ENCODE results near the gene DOHH.
"Not testable (repeated sequence)": the region's sequence is repeated elsewhere in the genome, so short reads cannot be mapped to it uniquely, and the experiment has no call there.

The DOHH gene

DNA sequence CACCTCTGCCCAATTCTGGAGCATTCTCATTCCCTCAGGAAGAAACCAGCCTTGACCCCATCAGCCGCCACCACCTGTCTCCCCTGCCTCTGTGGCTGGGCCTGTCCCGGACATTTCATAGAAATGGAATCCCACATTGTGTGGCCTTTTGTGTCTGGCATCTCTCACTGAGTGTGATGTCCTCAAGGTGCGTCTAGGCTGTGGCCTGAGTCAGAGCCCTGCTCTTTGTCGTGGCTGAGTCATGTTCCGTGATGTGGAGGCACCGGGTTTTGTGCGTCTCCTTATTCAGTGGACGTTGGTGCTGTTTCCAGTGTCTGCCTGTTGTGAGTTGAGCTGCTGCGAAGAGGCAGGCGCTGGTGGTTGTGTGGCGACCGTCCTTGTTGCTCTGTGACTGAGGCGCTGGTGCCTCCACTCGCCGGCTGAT is 9.1 kb upstream of the DOHH start:
- TF ChIP-seq, protein P1, sequence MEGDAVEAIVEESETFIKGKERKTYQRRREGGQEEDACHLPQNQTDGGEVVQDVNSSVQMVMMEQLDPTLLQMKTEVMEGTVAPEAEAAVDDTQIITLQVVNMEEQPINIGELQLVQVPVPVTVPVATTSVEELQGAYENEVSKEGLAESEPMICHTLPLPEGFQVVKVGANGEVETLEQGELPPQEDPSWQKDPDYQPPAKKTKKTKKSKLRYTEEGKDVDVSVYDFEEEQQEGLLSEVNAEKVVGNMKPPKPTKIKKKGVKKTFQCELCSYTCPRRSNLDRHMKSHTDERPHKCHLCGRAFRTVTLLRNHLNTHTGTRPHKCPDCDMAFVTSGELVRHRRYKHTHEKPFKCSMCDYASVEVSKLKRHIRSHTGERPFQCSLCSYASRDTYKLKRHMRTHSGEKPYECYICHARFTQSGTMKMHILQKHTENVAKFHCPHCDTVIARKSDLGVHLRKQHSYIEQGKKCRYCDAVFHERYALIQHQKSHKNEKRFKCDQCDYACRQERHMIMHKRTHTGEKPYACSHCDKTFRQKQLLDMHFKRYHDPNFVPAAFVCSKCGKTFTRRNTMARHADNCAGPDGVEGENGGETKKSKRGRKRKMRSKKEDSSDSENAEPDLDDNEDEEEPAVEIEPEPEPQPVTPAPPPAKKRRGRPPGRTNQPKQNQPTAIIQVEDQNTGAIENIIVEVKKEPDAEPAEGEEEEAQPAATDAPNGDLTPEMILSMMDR (IDR thresholded peaks at IDR 0.05; ENCODE audit: low read depth, low read length), result no peak
- Histone ChIP-seq H3K4me3 (ENCODE audit: low read depth, low read length) (no peak overlapping the region), H3K36me3 (peaks cover 46% of the 10 kb centered on the region), H3K9me3 (ENCODE audit: severe bottlenecking) (no peaks in the 10 kb centered on the region), H3K27me3 (ENCODE audit: insufficient read depth, low read depth, severe bottlenecking) (no peaks in the 10 kb centered on the region), H3K27ac (no peak overlapping the region)
- DNase-seq, result no peak

- no peak overlapping the region for H3K27ac ChIP-seq
- no peak overlapping the region for H3K4me3 ChIP-seq (ENCODE audit: low read depth, low read length)
- peaks cover 46% of the 10 kb centered on the region for H3K36me3 ChIP-seq
- H3K27me3 ChIP-seq (ENCODE audit: insufficient read depth, low read depth, severe bottlenecking), result no peaks in the 10 kb centered on the region
- H3K9me3 ChIP-seq (ENCODE audit: severe bottlenecking), result no peaks in the 10 kb centered on the region
- TF ChIP-seq, protein P1 (IDR thresholded peaks at IDR 0.05; ENCODE audit: low read depth, low read length), result no peak
- no peak for DNase-seq
Observed at GRCh38 chr19:3508771-3509535, 8.5 kb upstream of the DOHH start.

DNA sequence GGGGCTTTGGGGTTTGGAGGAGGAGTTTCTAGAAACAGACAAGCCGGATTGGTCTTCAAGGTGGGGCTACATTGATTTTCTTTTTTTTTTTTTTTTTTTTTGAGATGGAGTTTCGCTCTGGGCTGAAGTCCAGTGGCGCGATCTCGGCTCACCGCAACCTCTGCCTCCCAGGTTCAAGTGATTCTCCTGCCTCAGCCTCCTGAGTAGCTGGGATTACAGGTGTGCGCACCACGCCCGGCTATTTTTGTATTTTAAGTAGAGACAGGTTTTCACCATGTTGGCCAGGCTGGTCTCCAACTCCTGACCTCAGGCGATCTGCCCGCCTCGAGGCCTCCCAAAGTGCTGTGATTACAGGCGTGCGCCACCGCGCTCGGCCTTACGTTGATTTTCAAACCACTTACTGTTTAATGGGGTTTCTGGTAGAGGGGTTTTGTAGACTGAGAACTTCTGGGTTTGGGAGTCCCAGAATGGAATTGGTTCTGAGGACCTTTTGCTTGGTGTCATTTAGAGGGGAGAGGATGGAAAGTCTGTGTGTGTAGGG is 7.7 kb upstream of the DOHH start:
- H3K36me3 ChIP-seq, result peaks cover 46% of the 10 kb centered on the region
- not testable (repeated sequence) for H3K27ac ChIP-seq; H3K27me3 ChIP-seq (ENCODE audit: insufficient read depth, low read depth, severe bottlenecking); H3K4me3 ChIP-seq (ENCODE audit: low read depth, low read length); DNase-seq; H3K9me3 ChIP-seq (ENCODE audit: severe bottlenecking)

DNA sequence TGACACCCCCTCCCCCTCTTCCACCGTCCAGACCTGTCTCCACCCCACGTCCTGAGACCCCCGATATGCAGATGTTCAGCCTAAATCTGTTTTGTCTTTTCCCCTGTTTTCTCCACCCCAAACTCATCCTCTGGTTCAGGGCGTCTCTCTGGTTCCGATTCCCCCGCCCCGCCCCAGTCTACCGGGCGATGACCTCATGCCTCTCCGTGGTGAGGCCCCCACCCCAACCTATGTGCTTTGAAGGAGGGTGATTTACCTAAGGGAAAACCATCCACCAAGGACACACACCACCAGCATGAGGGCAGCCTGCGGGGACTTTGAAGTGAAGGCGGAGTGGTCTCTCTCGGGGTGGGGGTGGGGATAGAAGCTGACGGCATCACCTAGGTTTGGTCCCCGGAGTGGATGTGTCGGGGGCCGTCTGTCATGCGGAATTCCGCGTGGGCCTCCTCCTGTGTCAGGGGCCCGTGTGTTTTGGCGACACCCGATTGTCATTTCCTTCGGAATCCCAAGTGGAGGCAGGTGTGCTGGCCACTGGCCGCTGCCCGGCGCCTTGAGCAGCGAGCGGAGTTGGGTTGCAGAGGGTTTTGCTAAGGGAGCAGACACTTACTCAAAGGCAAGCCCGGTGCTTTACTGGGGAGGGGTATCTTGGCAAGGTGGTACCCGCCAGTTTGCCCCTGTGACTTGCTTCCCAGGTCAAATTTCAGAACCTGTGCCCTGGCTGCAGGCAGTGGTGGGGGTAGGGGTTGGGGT is 7.1 kb upstream of the DOHH start:
- no peak for DNase-seq
- Histone ChIP-seq H3K9me3 (ENCODE audit: severe bottlenecking) (no peaks in the 10 kb centered on the region), H3K36me3 (peaks cover 46% of the 10 kb centered on the region), H3K27me3 (ENCODE audit: insufficient read depth, low read depth, severe bottlenecking) (no peaks in the 10 kb centered on the region), H3K27ac (no peak overlapping the region), H3K4me3 (ENCODE audit: low read depth, low read length) (peak overlapping the region; percentile 19; the same call in 1 of the 2 replicates)
- TF ChIP-seq, protein P1 (IDR thresholded peaks at IDR 0.05; ENCODE audit: low read depth, low read length), result no peak

DNA sequence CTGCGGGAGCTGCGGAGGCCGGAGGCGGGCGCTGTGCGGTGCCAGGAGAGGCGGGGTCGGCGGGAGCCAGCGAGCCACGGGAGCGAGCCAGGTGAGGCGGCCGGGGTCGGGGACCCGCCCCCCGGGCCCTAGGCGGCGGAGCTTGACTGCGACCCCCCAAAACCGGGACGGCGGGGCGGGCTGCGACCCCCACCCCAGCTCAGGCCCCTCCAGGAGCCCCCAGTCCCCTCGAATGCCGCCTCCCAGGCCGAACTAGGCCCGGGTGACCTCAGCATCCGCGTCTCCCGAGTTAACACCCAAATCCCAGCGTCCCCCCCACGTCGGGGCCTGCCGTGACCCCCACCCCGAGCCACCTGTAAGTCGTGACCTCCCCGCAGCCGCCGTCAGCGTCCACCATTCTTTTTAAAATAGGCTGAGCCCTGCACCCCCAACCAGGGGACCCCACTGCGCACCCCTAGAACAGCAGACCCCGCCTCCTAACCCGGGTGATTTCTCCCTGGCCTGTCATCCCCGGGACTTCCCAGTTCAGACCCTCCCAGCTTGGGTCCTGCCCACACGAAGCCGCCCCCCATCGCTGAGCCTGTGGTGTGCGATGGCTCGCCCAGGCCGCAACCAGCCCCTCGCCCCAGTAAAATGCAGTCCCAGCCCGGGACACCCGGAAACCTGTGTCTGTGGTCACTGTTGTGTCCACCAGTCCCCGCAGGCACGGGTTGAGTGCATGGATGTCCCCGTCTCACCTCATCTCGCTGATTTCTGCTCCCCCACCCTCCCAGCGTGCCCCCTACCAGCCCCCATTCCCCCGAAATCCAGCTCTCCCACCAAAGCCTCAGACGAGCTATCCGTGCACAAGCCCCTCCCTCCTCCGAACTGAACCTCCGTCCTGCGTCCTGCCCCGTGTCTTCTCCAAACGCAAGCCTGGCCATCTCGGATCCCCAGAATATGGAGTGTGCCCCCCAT is 6.2 kb upstream of the DOHH start:
- peak overlapping the region; percentile 79 for H3K4me3 ChIP-seq (ENCODE audit: low read depth, low read length)
- no peaks in the 10 kb centered on the region for H3K27me3 ChIP-seq (ENCODE audit: insufficient read depth, low read depth, severe bottlenecking)
- no peak for DNase-seq
- H3K36me3 ChIP-seq, result peaks cover 38% of the 10 kb centered on the region
- TF ChIP-seq, protein P1 (IDR thresholded peaks at IDR 0.05; ENCODE audit: low read depth, low read length), result no peak
- peak overlapping the region; percentile 85 for H3K27ac ChIP-seq
- no peaks in the 10 kb centered on the region for H3K9me3 ChIP-seq (ENCODE audit: severe bottlenecking)
